K562 (cell line): Measurements from ENCODE around the gene XRCC3.

Experiments used
- EZH2 ChIP-seq: IDR thresholded peaks from 2 replicates; pipeline ENCODE4 v1.6.1; 2012; ENCODE audit warnings: low read depth, mild to moderate bottlenecking, inconsistent platforms, low read length, borderline replicate concordance
- GATA2 ChIP-seq: sonication (generic); formaldehyde crosslinking; IDR thresholded peaks from 2 replicates; pipeline ENCODE4 v1.4.0; 2020; ENCODE audit warnings: mild to moderate bottlenecking, missing genetic modification reagents
- SMAD3 ChIP-seq: fragments of 450-650 bp; formaldehyde crosslinking; conservative IDR thresholded peaks from 2 replicates; pipeline ENCODE4 v1.4.0; 2020; ENCODE audit warnings: mild to moderate bottlenecking

GRCh38 chr14:103702095-103702494, 13.2 kb downstream of the XRCC3 start:
- TF ChIP-seq EZH2 (no peak), GATA2 (CRISPR knock-in tag) (no peak), SMAD3 (CRISPR knock-in tag) (no peak)
